IPS-18c (cell line): ENCODE data around the gene PCDHAC2.

Source experiments
- H3K4me3 ChIP-seq: 2 replicates; pipeline ENCODE4 v1.7.0; 2013; ENCODE audit warnings: low read depth, mild to moderate bottlenecking, low read length, moderate library complexity; ENCODE audit not compliant: insufficient read depth
- H3K9me3 ChIP-seq: one replicate; pipeline ENCODE4 v1.6.1; 2013; ENCODE audit warnings: mild to moderate bottlenecking, low read length, moderate library complexity; ENCODE audit not compliant: control insufficient read depth, insufficient read depth

Gene PCDHAC2

DNA sequence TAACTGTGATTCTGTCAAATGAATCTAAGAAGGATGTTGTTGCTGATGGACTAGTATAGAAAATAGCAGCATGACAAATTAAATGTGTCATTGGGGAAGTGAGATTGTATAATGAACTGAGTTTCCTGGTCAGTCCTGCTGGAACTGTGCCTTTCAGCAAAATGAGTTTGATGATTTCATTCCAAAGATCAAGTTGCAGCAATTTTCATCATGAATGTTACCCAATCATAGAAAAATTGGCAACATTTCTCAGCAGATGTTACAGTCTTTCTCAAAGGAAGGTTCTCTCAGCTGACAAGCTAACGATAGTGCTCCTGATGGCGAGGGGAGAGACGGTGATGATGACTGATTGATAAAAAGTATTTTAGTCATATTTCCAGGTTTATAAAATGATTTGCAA lies 10.7 kb downstream of the PCDHAC2 start:
- H3K4me3 ChIP-seq: no peak overlapping the region
- H3K9me3 ChIP-seq: no peaks in the 10 kb centered on the region

DNA sequence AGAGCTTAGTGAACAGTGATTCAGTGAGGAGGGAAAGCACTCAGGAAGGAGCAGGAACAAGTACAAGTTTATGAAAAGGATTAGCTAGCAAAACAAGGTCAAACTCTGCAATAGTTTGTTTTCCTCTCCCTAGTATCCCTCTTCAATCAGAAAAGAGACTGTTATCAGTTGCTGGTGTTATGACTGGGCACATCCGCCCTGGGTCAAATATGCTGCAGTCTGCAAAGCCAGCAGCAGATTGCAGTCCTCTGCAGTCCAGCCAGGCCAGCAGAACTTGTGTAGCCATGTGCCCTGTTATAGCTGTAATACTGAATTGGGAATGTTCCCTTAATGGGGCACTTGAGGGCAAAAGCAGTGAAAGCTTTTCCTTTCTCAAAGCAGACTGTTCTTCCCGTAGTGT lies 12.0 kb downstream of the PCDHAC2 start:
- Histone ChIP-seq H3K9me3 (no peaks in the 10 kb centered on the region), H3K4me3 (no peak overlapping the region)

DNA sequence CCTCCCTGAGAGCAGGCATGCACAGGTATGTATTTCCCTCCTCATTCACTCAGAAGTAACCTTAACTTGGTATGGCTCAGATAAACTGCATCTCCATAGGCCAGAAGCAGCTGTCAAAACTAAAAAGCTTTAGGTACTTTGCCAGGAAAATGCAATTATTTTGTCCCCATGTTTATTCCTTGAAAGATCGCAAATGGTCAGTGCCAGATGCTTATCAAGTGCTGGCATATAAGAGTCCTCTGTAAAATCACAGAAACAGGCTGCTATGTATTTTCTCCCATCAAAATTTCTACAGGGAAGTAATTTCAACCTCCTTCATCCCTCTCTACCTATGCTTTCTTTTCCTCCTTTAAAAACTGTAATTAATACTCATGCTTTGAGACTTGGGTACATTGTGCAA lies 12.7 kb downstream of the PCDHAC2 start:
- Histone ChIP-seq H3K4me3 (no peak overlapping the region), H3K9me3 (no peaks in the 10 kb centered on the region)

DNA sequence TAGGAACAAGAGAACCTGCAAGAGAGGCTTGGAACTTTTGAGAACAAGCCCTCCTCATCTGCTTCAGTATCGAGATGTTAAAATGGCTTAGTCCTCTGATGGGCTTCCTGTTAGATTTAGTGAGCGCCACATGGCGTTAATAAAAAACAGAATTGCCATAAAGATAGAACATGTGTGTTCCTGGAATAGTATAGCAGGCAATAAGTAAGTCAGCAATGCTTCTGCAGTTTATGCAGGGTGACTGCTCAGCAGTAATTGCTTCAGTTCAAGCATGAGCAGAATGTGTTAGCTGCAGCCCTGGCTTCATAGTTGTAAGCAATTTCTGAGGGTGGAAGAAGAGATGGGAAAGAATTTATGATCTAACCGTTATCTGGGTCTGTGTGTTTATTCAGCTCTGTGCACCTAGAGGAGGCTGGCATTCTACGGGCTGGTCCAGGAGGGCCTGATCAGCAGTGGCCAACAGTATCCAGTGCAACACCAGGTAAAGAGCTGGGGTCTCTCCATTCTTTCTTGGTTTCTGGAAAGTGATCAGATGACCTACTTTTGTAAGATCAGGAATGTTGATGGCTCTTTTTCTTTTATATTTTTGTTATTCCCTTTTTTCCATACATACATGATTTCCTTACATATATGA lies 15.9 kb downstream of the PCDHAC2 start:
- Histone ChIP-seq H3K9me3 (no peaks in the 10 kb centered on the region), H3K4me3 (no peak overlapping the region)

DNA sequence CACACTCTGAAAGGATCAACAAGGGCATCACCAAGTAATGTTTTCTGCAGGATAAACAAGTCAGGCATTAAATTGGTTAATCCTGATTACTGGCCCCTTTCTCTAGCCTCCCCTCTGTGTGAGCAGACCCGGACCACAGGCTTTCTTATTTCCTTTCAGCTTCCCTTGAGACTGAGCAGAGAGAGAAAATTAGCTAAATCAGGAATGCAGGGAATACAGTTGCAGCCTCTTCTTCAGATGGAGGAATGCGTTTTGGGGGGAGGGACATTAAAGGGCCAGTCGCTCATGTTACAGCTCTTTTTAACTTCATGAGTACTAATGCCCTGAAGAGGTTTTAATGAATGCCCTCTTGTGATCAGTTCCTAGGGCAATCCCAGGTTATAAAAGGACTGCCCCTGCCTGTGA lies 19.8 kb downstream of the PCDHAC2 start:
- Histone ChIP-seq H3K9me3 (no peaks in the 10 kb centered on the region), H3K4me3 (no peak overlapping the region)

DNA sequence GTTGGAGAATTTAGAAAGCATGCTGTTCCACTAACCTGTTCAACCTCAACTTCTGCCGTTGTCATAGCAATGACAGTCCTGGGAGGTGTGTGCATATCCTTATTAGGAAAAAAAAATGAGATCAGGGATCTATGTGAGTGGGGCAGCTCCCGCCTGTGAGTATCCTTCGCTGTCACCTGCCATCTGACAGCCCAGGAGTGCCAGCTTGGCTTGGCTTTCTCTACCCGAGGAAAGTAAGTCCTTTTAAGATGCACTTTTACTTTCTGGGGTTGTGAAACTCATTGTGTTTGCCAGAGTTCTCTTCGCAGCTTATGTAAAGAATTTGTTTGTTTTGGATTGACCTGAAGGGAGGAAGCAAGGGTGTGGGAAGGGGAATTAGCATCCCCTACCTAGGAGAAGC lies 21.8 kb downstream of the PCDHAC2 start:
- Histone ChIP-seq H3K4me3 (no peak overlapping the region), H3K9me3 (no peaks in the 10 kb centered on the region)

DNA sequence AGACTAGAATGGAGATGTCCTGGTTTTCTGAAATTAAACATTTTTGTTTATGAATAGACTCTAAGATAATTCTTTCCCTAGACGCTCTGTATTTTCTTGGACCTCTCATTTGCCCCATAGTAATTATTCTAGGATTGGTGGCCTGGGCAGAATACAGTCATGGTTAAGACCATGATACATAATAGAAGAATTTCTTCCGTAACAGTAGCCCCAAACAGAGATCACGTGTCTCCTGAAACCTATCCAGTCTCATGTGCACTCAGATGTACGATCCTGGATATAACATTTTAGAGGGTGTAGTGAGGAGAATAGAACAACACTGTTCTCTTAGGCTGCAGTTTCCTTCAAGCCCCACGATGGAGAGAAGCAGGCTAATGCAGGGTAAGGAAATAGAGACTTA lies 22.3 kb downstream of the PCDHAC2 start:
- no peaks in the 10 kb centered on the region for H3K9me3 ChIP-seq
- H3K4me3 ChIP-seq: no peak overlapping the region

DNA sequence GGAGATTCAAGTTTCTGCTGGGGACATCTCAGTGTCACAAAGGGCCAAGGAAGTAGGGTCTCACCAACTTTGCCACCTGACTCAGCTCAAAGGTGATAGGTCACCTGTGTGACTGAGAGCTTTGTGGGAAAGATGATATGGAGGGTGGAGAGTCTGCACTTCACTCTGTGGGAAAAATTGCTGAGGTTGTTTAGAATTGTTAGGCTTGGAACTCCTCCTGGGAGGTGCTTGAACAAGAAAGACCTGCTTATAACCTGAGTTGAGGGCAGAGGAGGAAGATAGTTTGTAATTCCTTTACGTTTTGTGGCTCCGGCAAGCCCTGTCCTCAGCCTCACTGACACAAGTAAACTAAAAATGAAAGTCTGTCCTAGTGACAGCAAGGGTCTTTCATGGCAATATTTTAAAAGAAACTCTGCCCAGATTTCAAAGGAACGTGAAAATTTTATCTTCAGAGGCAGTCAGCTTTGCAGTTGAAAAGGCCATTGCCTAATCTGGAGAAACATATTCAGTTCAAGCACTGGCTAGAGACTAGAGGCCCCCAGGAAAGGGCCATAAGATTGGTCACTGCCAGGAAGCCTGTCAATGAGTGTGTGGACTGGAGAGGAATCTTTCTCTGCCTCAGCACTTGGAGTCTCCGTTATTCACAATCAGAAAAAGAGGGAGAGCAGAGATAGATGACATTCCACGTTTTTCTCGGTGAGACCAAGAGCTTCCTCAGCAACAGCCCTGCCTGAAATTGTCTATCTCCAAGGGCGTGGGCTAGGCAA lies 23.2 kb downstream of the PCDHAC2 start:
- Histone ChIP-seq H3K9me3 (no peaks in the 10 kb centered on the region), H3K4me3 (no peak overlapping the region)

DNA sequence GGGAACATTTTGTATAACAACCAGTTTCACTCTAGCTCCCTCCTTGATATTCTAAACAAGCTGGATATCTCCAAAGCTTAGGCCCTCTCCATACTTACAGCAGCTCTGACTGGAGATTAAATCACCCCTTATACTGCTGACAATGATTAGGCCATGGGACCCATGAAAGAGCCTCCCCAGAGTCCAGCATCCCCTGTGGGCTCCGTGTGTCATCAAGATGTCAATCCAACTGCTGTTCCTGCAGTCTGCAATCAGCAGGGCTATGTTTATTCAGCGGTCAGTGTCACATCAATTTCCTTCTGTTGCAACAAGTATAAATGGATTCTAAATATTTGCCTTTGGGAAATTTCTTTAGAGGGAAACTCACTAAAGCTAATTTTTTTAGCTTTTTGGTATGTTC lies 26.6 kb downstream of the PCDHAC2 start:
- Histone ChIP-seq H3K4me3 (no peak overlapping the region), H3K9me3 (no peaks in the 10 kb centered on the region)

DNA sequence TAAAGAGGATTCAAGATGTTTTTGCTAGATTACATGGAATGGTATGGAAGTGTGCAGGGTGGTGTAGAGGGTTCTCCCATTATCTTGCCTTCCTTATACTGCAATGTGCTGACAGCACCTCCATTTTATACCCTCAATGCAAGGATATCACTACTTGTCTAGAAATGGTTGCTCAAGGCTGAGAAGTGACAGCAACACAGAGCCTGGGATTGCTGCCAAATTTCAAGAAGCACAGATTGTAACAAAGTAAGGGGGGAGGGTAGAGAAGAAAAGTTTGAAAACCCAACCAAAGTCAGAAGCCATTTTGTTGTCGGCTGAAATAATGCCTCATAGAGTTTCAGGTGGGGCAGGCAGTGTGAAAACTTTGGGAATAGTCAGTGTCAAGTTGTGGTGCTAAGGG lies 29.8 kb downstream of the PCDHAC2 start:
- Histone ChIP-seq H3K9me3 (no peaks in the 10 kb centered on the region), H3K4me3 (no peak overlapping the region)

DNA sequence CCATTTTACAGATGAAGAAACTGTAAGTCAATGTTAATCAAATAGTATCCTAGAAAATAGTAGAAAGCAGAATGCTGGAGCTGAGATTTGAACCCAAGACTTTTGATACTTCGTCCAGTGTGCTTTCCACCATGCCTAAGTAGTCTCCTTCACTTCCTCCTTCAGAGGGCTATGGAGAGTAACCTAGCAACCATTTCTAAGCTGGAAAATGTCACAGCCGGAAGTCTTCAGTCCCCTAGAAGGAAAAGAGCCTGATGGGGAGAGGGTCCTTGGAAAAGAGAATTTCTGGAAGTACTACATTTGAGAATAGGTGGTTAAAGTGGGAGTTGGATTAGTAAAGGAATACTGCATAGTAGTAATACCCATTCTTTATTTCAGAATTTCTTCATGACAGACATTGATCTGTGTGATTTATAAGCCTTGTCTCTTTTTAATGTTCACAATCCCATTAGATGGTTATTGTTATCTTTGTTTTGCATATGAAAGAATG lies 32.7 kb downstream of the PCDHAC2 start:
- no peak overlapping the region for H3K4me3 ChIP-seq

DNA sequence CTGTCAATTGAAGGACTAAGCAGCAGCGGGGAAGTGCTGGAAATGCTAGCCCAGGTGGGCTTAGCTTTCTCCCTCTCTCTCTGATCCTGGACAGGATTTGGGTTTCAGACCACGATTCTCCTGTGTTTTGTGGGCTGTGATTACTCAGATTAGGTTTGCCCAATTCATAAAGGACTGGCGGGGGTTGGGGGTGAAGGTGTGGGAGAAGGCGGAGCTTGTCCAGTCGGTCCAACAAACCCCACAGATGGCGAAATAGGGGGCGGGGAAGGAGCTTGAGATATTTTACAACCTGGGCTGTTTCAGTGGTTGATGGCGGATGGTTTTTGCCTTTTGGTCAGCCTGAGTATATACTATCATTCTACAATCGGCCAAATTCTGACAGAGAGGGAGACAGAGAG lies 35.2 kb downstream of the PCDHAC2 start:
- Histone ChIP-seq H3K9me3 (no peaks in the 10 kb centered on the region), H3K4me3 (peak overlapping the region; percentile 42; the same call in 1 of the 2 replicates)

More for the DNA sequence above, 32.7 kb downstream of the PCDHAC2 start:
- H3K9me3 ChIP-seq: no peaks in the 10 kb centered on the region

DNA sequence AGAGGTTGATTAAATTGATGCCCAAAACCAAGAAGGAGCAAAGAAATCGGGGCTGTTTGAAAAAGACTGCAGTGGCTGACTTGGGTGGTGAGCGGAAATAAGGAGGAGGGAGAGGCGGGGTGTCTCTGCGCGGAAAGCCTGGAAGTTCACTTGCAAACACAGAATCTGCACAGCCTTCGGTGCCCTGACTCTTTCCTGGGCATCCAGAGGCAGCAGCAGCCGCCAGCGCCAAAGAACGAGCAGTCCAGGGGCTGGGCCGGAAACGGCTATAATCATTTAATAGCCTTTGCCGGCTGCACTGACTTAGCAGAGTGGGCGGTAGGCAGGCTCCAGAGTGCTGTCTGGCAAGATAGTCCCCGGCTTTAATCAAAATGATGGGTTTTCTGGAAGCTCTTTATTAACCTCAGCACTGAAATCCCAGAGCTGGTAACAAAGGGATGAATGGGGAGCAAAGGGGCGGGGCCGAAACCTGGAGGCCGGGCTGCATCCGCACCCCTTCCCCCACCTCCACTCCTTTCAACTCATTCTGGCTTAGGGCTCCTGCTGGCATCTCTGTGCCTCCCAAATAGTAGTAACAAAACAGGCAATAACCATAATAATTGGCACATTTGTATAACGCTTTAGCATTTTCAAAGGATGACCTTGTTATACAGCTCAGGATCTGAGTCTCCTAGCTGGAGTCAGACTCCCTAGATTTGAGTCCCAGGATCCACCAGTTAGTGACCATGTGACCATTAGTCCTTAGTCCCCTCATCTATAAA lies 35.7 kb downstream of the PCDHAC2 start:
- H3K4me3 ChIP-seq: peak overlapping the region; percentile 42
- no peaks in the 10 kb centered on the region for H3K9me3 ChIP-seq

DNA sequence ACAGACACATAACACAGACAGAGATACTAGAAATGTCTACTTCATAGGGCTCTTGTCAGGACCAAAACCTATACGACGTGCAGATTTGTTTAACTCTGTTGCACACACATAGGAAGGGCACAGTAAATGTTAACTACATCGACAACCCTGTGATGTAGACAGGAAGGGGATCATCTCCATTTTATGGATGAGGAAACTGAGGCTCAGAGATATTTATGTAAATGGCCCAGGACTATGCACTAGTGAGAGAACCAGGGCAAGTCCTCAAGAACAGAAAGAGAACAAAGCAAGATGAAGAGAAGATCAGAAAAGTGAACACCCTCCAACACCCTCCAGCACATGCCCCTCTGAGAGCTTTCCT lies 36.3 kb downstream of the PCDHAC2 start:
- no peak overlapping the region for H3K4me3 ChIP-seq

DNA sequence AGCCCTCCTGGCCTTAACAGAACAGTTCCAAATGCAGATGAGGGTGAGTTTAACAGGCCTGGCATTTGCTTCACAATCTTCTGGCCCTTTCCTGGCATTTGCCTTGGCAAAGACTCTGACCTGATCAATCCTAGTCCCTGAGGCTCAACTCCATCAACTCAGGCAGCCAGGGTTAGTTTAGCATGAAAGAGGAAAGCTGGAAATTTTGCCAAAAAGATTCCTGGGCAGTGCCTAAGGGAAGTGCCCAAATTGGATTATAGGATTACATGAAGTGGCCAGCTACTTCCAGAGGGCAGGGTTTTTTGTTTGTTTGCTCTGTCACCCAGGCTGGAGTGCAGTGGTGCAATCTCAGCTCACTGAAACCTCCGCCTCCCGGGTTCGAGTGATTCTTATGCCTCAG lies 36.8 kb downstream of the PCDHAC2 start:
- Histone ChIP-seq H3K9me3 (no peaks in the 10 kb centered on the region), H3K4me3 (no peak overlapping the region)

More for the DNA sequence above, 36.3 kb downstream of the PCDHAC2 start:
- H3K9me3 ChIP-seq: no peaks in the 10 kb centered on the region

DNA sequence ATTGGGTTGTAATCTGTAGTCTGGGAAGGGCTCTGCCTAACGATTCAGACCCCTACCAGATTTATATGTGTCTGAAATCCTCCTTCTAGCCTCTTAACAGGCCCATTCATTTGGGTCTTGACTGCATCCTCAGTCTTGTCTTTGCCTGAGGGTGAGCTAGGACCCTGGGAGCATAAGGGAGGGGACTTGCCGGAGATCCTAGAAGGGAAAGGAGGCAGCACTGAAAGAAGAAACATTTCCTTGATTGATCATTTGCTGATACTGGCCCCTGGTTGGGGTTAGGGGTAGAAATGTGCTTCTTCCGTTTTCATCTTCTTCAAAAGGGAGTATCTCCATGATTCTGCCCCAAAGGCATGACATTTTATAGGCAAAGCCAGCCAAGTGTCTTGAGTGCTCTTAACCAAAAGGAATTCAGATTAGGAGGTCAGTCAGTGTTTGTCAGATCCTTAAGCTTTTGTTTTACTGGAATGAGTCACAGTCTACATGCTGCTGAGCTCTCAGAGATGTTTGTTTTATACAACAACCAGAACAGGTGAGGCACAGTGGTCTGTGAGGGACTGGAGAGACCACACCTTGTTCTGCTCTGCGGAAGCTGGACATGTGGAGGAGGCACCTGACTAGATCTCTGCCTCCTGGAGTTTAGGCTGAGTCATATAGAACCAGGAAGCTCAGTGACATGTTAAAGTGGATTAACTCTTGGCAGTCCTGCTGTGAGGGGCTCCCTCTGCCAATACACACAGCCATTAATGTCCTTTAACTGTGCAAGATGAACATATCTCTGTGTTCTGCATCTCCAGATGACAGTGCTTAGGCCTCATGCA lies 37.7 kb downstream of the PCDHAC2 start:
- no peak overlapping the region for H3K4me3 ChIP-seq
- H3K9me3 ChIP-seq: no peaks in the 10 kb centered on the region

DNA sequence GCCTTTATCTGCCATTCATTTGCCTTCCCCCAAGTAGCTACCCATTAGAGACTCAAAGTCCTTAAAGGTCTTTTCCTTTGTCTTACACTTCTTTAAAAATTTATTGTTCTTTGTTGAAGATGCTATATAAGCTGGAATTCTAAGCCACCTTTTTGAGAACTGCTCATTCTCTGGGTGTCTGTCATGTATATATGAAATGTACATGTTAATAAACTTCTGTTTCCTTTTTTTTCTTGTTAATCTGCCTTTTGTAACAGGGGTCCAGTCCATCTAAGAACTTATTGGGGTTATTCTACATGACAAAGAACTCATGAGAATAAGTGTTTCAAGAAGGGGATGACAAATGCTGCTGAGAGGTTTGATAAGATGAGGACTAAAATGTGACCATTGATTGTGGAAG lies 41.5 kb downstream of the PCDHAC2 start:
- no peaks in the 10 kb centered on the region for H3K9me3 ChIP-seq
- H3K4me3 ChIP-seq: no peak overlapping the region
